Omental fat pad (tissue), 4 donors: Measurements from ENCODE around the gene CHST11. TPM values are rescaled to one million over a fixed set of nuclear protein-coding genes. Genes with fewer than 3 reads are reported as not detected.

Experiments
- ATAC-seq: fragments of 150-250 bp; one replicate; pipeline ENCODE4 v1.9.1; 2016; ENCODE audit warnings: mild to moderate bottlenecking, moderate library complexity; ENCODE audit not compliant: low FRiP score
- DNase-seq: peaks from one replicate; pipeline ENCODE4 v3.0.0-alpha.2; 2019; ENCODE audit warnings: low spot score
- CTCF ChIP-seq, 3 donors: fragments of 450-650 bp; IDR thresholded peaks; one replicate each; pipeline ENCODE4 v1.5.1; 2016 to 2017; ENCODE audit warnings: antibody characterized with exemption in 3 of 3, mild to moderate bottlenecking in 3 of 3, moderate library complexity in 2 of 3
- total RNA-seq, 4 donors: library from RNA; depleted of rRNA; stranded (reverse); fragments of >200 nt; gene quantifications; one replicate each; pipeline ENCODE4 v1.1.0, GENCODE V29; 2016

Gene CHST11
- total RNA-seq, 4 donors from 2014 or later, result 12.2 to 58.6 (median 30.1) TPM

- DNase-seq, result no peak
- no peak for TF ChIP-seq CTCF (IDR thresholded peaks at IDR 0.05)
- no peak for ATAC-seq
Observed at GRCh38 chr12:104634044-104634443, 177.3 kb downstream of the CHST11 start.

- no peak for TF ChIP-seq CTCF (IDR thresholded peaks at IDR 0.05)
- ATAC-seq, result no peak
- no peak for DNase-seq
Observed at GRCh38 chr12:104634852-104635251, 178.1 kb downstream of the CHST11 start.

GRCh38 chr12:104635607-104636343, 179.0 kb downstream of the CHST11 start:
- DNase-seq (no peak), ATAC-seq (no peak)
- no peak for TF ChIP-seq CTCF (IDR thresholded peaks at IDR 0.05)

GRCh38 chr12:104636496-104636895, 179.7 kb downstream of the CHST11 start:
- TF ChIP-seq CTCF (IDR thresholded peaks at IDR 0.05), result no peak
- ATAC-seq, result no peak
- no peak for DNase-seq

- TF ChIP-seq CTCF (IDR thresholded peaks at IDR 0.05), result no peak
- ATAC-seq, result no peak
- no peak for DNase-seq
Observed at GRCh38 chr12:104637604-104638003, 180.9 kb downstream of the CHST11 start.

GRCh38 chr12:104638218-104638850, 181.6 kb downstream of the CHST11 start:
- TF ChIP-seq CTCF (IDR thresholded peaks at IDR 0.05), result no peak
- ATAC-seq, result no peak
- no peak for DNase-seq

- TF ChIP-seq CTCF (IDR thresholded peaks at IDR 0.05), result no peak
- no peak for ATAC-seq
- DNase-seq, result no peak
Observed at GRCh38 chr12:104638851-104639240, 182.1 kb downstream of the CHST11 start.
